RWPE2 (cell line): ENCODE measurements around the gene DYNC2H1.

Experiments used
- ATAC-seq: fragments of 200-7000 bp; cut with Tn5 transposase; 3 replicates; pipeline ENCODE4 v1.9.1; 2021; ENCODE audit warnings: low read depth
- DNase-seq: peaks from one replicate; pipeline ENCODE4 v3.0.0-alpha.2; 2020; ENCODE audit warnings: low spot score
- H3K27ac ChIP-seq: fragments of 450-650 bp; 2 replicates; pipeline ENCODE4 v1.5.1; 2017; ENCODE audit warnings: mild to moderate bottlenecking; ENCODE audit not compliant: poor library complexity, severe bottlenecking
- H3K27me3 ChIP-seq: fragments of 250-450 bp; sonication (Bioruptor Pico); 2 replicates; pipeline ENCODE4 v1.5.1; 2021; ENCODE audit warnings: mild to moderate bottlenecking, moderate library complexity; ENCODE audit not compliant: insufficient read depth, poor library complexity, severe bottlenecking
- H3K36me3 ChIP-seq: fragments of 250-450 bp; sonication (Bioruptor Pico); 2 replicates; pipeline ENCODE4 v1.5.1; 2020; ENCODE audit warnings: low read depth, mild to moderate bottlenecking, moderate library complexity
- H3K4me1 ChIP-seq: fragments of 250-450 bp; sonication (Bioruptor Pico); 2 replicates; pipeline ENCODE4 v1.5.1; 2021; ENCODE audit warnings: mild to moderate bottlenecking, moderate library complexity; ENCODE audit not compliant: insufficient read depth, poor library complexity, severe bottlenecking
- H3K4me3 ChIP-seq: fragments of 250-450 bp; sonication (Bioruptor Pico); 2 replicates; pipeline ENCODE4 v1.5.1; 2021; ENCODE audit warnings: mild to moderate bottlenecking, moderate library complexity; ENCODE audit not compliant: severe bottlenecking
- H3K9me3 ChIP-seq: fragments of 250-450 bp; sonication (Bioruptor Pico); 2 replicates; pipeline ENCODE4 v1.5.1; 2021; ENCODE audit warnings: mild to moderate bottlenecking, moderate library complexity; ENCODE audit not compliant: severe bottlenecking
- TF ChIP-seq, protein P1 (sequence below): fragments of 450-650 bp; IDR thresholded peaks from one replicate; pipeline ENCODE4 v1.5.1; 2017; ENCODE audit warnings: mild to moderate bottlenecking, moderate library complexity; ENCODE audit not compliant: poor library complexity, severe bottlenecking

DYNC2H1 gene

DNA sequence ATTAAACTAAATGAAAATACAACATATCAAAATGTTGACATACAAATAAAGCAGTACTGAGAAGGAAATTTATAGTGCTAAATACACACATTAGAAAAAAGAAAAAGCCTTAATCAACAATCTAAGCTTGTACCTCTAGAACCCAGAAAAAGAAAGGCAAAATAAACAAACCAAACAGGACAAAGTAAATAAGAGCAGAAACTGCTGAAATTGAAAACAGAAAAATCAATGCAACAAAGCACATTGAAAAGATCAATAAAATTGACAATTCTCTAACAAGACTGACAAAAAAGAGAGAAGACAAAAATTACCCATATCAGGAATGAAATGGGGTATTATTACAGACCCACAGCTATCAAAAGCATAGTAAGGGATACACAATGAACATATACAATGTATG is 38.2 kb upstream of the DYNC2H1 start:
- Histone ChIP-seq H3K4me3 (no peak overlapping the region), H3K36me3 (peaks cover 83% of the 10 kb centered on the region), H3K27ac (no peak overlapping the region), H3K4me1 (no peaks in the 10 kb centered on the region), H3K27me3 (no peaks in the 10 kb centered on the region), H3K9me3 (no peaks in the 10 kb centered on the region)
- DNase-seq: no peak
- no peak for ATAC-seq
- TF ChIP-seq, protein P1, sequence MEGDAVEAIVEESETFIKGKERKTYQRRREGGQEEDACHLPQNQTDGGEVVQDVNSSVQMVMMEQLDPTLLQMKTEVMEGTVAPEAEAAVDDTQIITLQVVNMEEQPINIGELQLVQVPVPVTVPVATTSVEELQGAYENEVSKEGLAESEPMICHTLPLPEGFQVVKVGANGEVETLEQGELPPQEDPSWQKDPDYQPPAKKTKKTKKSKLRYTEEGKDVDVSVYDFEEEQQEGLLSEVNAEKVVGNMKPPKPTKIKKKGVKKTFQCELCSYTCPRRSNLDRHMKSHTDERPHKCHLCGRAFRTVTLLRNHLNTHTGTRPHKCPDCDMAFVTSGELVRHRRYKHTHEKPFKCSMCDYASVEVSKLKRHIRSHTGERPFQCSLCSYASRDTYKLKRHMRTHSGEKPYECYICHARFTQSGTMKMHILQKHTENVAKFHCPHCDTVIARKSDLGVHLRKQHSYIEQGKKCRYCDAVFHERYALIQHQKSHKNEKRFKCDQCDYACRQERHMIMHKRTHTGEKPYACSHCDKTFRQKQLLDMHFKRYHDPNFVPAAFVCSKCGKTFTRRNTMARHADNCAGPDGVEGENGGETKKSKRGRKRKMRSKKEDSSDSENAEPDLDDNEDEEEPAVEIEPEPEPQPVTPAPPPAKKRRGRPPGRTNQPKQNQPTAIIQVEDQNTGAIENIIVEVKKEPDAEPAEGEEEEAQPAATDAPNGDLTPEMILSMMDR: no peak

DNA sequence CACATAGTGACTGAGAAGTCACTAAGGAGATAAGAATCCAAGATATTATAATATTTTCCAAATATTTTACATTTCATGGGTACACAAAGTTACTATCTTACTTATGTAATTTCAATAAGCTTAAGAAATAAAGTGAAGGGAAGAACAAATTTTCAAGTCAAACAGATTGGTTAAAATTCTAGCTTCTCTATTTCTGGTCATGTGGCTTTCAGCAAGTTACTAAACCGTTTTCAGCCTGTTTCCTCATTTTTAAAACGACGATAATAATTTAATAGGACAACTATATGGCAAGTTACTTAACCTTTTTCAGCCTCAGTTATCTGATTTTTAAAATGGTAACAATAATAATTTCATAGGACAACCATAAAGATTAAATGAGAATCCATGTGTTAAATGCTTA is 32.9 kb upstream of the DYNC2H1 start:
- Histone ChIP-seq H3K36me3 (peaks cover 86% of the 10 kb centered on the region), H3K4me1 (peaks cover 9% of the 10 kb centered on the region), H3K27ac (no peak overlapping the region), H3K9me3 (no peaks in the 10 kb centered on the region), H3K4me3 (no peak overlapping the region), H3K27me3 (no peaks in the 10 kb centered on the region)
- no peak for ATAC-seq
- TF ChIP-seq, protein P1: no peak
- no peak for DNase-seq

DNA sequence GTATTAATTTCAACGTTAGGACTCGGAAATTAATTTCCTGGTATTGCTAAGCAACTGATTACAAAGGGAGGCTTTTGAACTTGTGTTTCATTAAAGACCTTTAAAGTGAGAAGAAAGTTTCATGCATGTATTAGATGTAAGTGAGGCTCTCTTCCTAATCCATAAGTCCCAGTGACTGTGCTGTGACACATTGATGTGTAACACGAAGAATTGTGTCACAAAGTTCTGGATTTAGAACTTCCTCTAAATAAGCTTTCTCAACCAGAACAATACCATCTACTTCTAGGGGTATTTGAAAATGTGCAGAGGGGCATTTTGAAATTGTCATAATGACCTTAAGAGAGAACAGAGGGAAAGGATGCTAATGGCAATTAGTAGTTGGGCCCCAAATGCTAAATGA is 31.7 kb upstream of the DYNC2H1 start:
- H3K4me1 ChIP-seq: peaks cover 9% of the 10 kb centered on the region
- no peaks in the 10 kb centered on the region for H3K9me3 ChIP-seq
- H3K4me3 ChIP-seq: no peak overlapping the region
- peaks cover 98% of the 10 kb centered on the region for H3K36me3 ChIP-seq
- DNase-seq: no peak
- ATAC-seq: no peak
- no peaks in the 10 kb centered on the region for H3K27me3 ChIP-seq
- no peak overlapping the region for H3K27ac ChIP-seq
- TF ChIP-seq, protein P1: no peak

DNA sequence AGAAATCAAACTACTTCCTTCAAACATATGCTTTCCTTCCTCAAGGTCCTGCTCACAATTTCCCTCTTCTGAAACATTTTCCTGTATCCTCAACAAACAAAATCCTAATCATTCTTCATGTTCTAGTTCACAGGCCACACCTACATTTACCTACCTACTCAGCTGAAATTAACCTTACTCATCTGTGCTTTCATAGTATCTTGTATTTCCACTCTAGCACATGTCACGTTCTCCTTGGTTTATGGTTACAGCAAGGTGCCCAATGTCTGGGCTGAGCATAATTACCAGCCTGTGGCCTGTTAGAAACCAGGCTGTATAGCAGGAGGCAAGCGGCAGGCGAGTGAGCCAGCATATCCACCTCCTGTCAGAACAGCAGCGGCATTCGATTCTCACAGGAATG is 30.5 kb upstream of the DYNC2H1 start:
- TF ChIP-seq, protein P1: no peak
- H3K4me3 ChIP-seq: no peak overlapping the region

DNA sequence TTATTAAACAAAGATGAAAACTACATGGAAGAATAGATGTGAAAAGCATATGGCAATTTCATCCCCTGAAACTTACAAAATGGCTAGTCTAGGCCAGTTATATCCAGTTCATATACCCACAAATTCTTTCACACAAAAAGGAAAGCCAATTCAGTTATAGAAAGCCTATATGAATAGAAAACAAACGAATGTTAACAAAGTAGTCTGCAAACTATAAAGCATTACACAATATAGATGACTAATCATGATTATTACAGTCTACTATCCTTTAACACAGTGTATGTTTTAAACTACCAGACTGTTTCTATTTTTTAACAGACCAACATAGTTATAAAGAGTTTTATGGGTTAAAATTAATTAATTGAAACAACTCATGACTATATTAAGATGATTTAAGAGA is 29.4 kb upstream of the DYNC2H1 start:
- Histone ChIP-seq H3K27ac (peak overlapping the region; percentile 11), H3K36me3 (peaks cover 100% of the 10 kb centered on the region), H3K9me3 (no peaks in the 10 kb centered on the region), H3K4me1 (peaks cover 9% of the 10 kb centered on the region), H3K4me3 (no peak overlapping the region), H3K27me3 (no peaks in the 10 kb centered on the region)
- ATAC-seq (peak; percentile 73), DNase-seq (no peak)
- TF ChIP-seq, protein P1: no peak

More for the DNA sequence above, 30.5 kb upstream of the DYNC2H1 start:
- Histone ChIP-seq H3K27me3 (no peaks in the 10 kb centered on the region), H3K36me3 (peaks cover 99% of the 10 kb centered on the region), H3K9me3 (no peaks in the 10 kb centered on the region), H3K27ac (no peak overlapping the region), H3K4me1 (peaks cover 9% of the 10 kb centered on the region)
- ATAC-seq: no peak
- DNase-seq: no peak
